AG09319 (cell line): ENCODE results near the gene ANKRD34A.
A peak's percentile ranks its signal among the peaks of the same experiment; 100 is the strongest.

Experiments
- DNase-seq: peaks from one replicate; pipeline ENCODE4 v3.0.0-alpha.2; 2010; ENCODE audit warnings: low read depth; ENCODE audit errors: extremely low read depth
- TF ChIP-seq, protein P1 (sequence below): IDR thresholded peaks from 2 replicates; pipeline ENCODE4 v1.5.1; 2011; ENCODE audit warnings: low read depth, mild to moderate bottlenecking, inconsistent platforms, low read length, moderate library complexity

The ANKRD34A gene

DNA sequence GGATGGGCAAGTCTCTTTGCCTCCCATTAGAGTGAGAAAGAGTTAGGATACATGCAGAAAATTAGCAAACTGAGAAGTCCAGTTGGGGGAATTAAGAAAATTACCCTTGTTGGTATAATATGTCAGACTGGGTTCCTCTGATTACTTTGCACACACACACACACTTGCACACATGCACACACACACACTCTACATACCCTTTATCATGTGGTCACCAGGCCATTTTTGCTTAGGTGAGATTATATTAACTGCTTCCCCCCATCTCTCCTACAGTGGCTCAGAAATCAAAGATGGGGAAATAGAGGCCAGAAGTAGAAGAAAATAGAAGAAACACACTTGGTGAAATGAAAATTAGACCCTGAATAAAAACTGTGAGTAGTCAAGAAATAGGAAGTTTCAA lies 5.6 kb downstream of the ANKRD34A start:
- no peak for DNase-seq
- TF ChIP-seq, protein P1, sequence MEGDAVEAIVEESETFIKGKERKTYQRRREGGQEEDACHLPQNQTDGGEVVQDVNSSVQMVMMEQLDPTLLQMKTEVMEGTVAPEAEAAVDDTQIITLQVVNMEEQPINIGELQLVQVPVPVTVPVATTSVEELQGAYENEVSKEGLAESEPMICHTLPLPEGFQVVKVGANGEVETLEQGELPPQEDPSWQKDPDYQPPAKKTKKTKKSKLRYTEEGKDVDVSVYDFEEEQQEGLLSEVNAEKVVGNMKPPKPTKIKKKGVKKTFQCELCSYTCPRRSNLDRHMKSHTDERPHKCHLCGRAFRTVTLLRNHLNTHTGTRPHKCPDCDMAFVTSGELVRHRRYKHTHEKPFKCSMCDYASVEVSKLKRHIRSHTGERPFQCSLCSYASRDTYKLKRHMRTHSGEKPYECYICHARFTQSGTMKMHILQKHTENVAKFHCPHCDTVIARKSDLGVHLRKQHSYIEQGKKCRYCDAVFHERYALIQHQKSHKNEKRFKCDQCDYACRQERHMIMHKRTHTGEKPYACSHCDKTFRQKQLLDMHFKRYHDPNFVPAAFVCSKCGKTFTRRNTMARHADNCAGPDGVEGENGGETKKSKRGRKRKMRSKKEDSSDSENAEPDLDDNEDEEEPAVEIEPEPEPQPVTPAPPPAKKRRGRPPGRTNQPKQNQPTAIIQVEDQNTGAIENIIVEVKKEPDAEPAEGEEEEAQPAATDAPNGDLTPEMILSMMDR: no peak

DNA sequence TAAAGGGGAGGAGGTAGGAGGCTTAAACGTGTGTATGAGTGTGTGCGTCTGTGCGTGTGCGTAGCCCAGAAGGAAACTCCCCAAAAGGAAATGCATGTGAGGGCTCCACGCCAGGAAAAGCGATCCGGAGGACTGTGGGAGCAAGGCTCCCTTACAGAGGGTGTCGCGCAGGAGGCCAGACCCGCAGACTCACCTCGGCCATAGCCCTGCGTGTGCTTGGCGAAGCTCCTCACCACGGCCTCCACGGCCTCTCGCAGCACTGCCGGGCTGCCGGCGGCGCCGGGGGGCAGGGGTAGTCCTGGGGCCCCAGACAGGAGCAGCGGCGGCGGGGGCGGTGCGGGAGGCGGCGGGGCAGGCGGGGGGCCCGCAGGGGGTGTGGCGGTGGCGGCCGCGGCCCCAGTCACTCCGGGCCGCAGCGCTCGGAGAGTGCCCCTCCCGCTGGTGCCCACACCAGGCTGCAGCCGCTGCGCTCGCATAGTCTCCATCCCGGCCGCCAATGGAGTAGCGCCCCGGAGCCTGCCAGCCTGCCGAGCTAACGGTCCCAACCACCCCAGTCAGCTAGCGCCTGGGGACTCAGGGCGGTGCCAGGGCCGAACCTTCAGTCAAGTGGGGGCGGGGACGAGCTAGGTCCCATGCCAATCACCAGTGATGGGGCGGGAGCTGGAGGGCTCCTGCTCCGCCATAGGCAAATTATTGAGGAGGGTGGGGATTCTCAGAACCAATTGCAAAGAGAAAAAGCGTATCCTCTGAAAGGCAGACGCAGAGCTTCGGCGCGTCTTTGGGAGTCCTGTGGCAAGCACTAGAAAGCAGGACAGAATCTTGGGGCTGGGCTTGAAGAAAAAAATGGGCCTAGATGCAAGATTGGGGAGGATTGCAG lies 6.7 kb downstream of the ANKRD34A start, which contains the start of gene LIX1L:
Gene LIX1L, minus strand, starts transcription at position 575 of the 877 bp plus-strand sequence. Its CDS starts 90 bp downstream, at position 485.
- DNase-seq: peak; percentile 90
- TF ChIP-seq, protein P1: no peak

DNA sequence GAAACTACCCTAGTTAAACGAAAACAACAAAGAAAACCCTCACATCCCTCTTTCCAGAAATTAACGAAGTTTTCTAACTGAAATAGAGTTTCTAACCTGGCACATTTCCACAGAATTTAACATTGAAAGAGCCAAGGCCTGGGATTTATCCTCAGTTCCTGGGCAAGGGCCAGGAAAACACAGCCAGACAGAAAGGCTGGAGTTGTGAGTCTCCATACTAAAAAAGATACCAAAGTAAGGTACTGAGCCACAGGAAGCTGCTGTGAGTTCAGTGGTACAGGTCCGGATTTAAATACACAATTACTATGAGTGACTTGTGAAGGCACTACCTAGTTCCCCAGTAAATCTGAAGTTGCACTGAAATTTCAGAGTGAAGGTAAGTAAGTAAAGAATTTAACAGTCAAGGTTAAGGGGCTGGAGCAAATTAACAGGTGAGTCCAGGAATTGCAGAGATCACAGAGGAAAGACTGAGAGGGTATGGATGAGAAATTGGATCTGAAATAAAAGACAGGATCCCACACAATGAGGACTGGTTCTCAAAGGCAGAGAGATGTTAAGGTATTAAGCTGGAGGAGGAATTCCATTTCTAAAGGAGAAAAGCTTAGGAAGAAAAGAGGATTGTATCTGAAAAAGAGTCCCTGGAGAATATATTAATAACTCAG lies 7.5 kb downstream of the ANKRD34A start:
- TF ChIP-seq, protein P1: no peak
- no peak for DNase-seq

DNA sequence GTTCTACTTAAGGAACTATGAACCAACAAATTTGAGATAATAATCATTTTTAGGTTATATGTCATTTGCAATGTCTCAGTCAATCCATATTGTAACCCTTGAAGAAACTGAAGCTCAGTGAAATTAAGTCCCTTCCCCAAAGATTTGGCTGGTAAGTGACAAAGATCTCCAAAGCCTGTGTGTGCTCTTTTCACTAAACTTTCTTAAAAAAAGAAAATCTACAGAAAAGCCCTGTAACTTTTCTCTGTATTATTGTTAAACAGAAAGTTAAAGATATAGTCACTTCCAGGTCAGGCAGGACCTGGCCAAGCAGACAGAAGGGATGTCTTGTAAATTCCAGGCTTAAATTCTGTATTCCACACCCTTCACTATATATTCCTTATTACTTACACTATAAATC lies 8.0 kb downstream of the ANKRD34A start:
- TF ChIP-seq, protein P1: no peak
- DNase-seq: no peak

DNA sequence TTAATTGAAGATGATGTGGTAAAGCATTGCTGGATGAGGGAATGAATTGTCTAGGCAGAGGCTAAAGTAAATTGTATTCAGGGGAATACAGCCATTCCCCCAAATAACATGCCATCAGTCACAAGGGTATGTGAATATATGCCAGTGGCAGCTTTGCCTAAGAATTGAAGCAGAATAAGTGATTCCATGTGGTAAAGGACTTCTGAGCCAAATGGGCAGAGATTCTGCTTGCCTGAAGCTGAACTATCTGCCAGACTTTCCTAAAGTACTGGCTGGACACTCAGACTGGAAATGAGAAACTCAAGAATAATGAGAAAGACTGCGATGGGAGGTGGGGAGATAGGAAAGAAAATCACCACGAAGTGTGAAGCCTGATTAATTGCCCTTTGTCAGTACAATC lies 8.9 kb downstream of the ANKRD34A start:
- DNase-seq: no peak

DNA sequence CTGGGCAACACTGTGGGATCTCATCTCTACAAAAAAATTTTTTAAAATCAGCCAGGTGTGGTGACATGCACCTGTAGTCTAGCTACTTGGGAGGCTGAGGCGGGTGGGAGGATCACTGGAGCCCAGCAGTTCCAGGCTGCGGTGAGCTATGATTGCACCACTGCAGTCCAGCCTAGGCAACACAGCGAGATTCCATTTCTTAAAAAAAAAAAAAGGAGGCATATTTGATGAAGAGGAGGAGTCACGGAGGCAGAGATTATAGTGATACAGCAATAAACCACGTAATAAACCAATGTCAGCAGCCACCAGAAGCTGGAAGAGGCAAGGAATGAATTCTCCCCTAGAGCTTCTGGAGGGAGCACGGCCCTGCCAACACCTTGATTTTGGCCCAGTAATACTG lies 10.5 kb downstream of the ANKRD34A start:
- TF ChIP-seq, protein P1: no peak

More for the DNA sequence above, 8.9 kb downstream of the ANKRD34A start:
- TF ChIP-seq, protein P1: no peak

DNA sequence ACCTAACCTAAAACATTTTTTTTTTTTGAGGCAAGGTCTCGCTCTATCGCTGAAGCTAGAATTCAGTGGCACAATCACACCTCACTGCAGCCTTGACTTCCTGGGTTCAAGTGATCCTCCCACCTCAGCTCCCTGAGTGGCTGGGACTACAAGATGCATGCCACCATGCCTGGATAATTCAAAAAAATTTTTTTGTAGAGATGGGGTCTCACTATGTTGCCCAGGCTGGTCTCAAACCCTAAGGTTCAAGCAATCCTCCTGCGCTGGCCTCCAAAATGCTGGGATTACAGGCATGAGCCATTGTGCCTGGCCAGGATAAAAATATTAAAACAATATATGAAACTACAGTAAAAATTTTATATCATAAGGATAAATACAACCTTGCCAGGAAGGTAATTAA lies 11.5 kb downstream of the ANKRD34A start:
- TF ChIP-seq, protein P1: no peak
- no peak for DNase-seq

More for the DNA sequence above, 10.5 kb downstream of the ANKRD34A start:
- no peak for DNase-seq
